HG03457 (cell line): Measurements from ENCODE around the gene KATNB1.

ENCODE experiments used
- ATAC-seq: cut with Tn5 transposase; IDR thresholded peaks from one replicate; pipeline ENCODE4 v1.9.1; 2021; ENCODE audit warnings: moderate number of reproducible peaks; ENCODE audit not compliant: unreplicated experiment

KATNB1 gene

GRCh38 chr16:57735755-57736418 is at the start of gene KATNB1:
Gene KATNB1 (plus strand): TSS chr16:57735770. CDS start chr16:57737244, 1,474 bp downstream.
- ATAC-seq: no peak

- ATAC-seq: no peak
These were observed 49.0 kb upstream of the KATNB1 start for GRCh38 chr16:57686577-57686976.

- no peak for ATAC-seq
These were observed 48.1 kb upstream of the KATNB1 start for GRCh38 chr16:57687363-57687929.

GRCh38 chr16:57688487-57688986 is 47.0 kb upstream of the KATNB1 start:
- ATAC-seq: no peak

- ATAC-seq: no peak
These were observed 46.4 kb upstream of the KATNB1 start for GRCh38 chr16:57688987-57689761.

GRCh38 chr16:57689762-57690558 is 45.6 kb upstream of the KATNB1 start:
- ATAC-seq: peak; percentile 44

GRCh38 chr16:57690782-57691471 is 44.6 kb upstream of the KATNB1 start:
- no peak for ATAC-seq

GRCh38 chr16:57692636-57693035 is 42.9 kb upstream of the KATNB1 start:
- no peak for ATAC-seq

GRCh38 chr16:57693550-57693949 is 42.0 kb upstream of the KATNB1 start:
- no peak for ATAC-seq

- ATAC-seq: no peak
These were observed 41.3 kb upstream of the KATNB1 start for GRCh38 chr16:57694231-57694724.

GRCh38 chr16:57694725-57695679 is 40.6 kb upstream of the KATNB1 start, which contains the start of gene DRC7:
Gene DRC7 (plus strand): TSS chr16:57694806. CDS start chr16:57697950, 3,144 bp downstream.
- ATAC-seq: no peak

GRCh38 chr16:57695680-57696069 is 39.9 kb upstream of the KATNB1 start:
- no peak for ATAC-seq

GRCh38 chr16:57696240-57696639 is 39.3 kb upstream of the KATNB1 start:
- ATAC-seq: no peak

GRCh38 chr16:57697896-57698537 is 37.6 kb upstream of the KATNB1 start:
- no peak for ATAC-seq

GRCh38 chr16:57698812-57699405 is 36.7 kb upstream of the KATNB1 start:
- ATAC-seq: no peak

- no peak for ATAC-seq
These were observed 36.1 kb upstream of the KATNB1 start for GRCh38 chr16:57699481-57699880.

GRCh38 chr16:57699899-57700298 is 35.7 kb upstream of the KATNB1 start:
- no peak for ATAC-seq
